Stimulated activated CD8-positive, alpha-beta memory T cell treated with anti-CD3 and anti-CD28 coated beads, Interleukin-4, amount 100 ng/mL, for 1 hour (primary cell): Measurements from ENCODE around the gene PPM1L.

Experiments used
- DNase-seq, 2 donors: peaks; one replicate each; pipeline ENCODE4 v3.0.0-alpha.2; 2020; ENCODE audit warnings: low read depth in 2 of 2, low spot score in 1 of 2

The PPM1L gene

GRCh38 chr3:160763073-160763472 is 7.0 kb downstream of the PPM1L start:
- no peak for DNase-seq

GRCh38 chr3:160765211-160765610 is 9.2 kb downstream of the PPM1L start:
- no peak for DNase-seq

GRCh38 chr3:160768031-160768430 is 12.0 kb downstream of the PPM1L start:
- no peak for DNase-seq

DNA sequence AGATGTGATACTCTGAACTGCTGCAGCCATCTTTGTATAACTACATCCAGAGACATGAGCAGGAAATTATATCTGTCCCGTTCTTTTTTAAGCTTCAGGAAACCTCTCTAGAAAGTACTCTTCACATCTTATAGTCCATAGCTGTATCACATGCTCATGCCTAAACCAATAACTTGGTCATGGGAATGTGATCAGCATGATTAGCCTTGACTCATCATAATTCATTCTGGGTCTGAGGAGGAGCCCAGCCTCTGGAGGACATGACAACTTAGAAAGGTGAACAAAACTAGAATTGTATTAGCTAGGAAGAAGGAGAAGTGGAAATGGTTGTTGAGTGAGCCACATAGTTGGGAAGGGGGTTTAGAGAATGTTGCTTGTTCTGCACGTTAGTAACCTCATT is 12.9 kb downstream of the PPM1L start:
- DNase-seq, result no peak

DNA sequence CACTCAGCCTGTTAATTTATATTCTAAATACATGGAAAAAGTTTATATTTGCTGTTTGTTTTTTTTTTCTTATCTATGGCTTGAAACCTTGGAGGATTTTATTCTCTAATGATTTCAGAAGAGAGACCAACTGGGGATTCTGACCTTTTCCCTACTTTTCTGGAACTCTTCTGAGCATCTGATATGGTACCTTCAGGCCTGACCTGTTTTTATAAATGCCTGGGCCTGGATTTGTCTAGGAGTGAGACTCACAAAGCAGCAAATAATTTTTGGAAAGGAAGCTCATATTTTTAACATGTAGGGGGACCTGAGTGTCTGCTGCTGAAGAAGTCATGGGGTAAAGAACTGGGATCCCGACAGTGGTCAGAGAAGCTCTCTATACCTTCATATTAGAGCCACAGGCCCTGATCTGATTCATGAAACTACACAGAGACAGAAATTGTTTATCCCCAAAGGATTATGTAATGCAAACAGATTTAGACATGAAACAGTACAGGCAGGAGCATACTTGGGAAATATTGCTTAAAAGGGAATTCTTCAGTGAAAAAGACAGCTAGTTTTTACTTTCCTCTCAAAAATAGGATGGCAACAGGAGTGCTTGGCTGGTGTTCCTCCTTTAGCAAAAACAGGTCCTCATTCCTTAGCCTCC is 15.9 kb downstream of the PPM1L start:
- no peak for DNase-seq

GRCh38 chr3:160773722-160774121 is 17.7 kb downstream of the PPM1L start:
- DNase-seq, result no peak

- no peak for DNase-seq
These were observed 18.1 kb downstream of the PPM1L start for GRCh38 chr3:160774172-160774571.

- DNase-seq, result no peak
These were observed 22.4 kb downstream of the PPM1L start for GRCh38 chr3:160778480-160778879.

- DNase-seq, result no peak
These were observed 23.0 kb downstream of the PPM1L start for GRCh38 chr3:160779040-160779439.

GRCh38 chr3:160780245-160780644 is 24.2 kb downstream of the PPM1L start:
- DNase-seq, result no peak

GRCh38 chr3:160781402-160781801 is 25.4 kb downstream of the PPM1L start:
- DNase-seq, result no peak

DNA sequence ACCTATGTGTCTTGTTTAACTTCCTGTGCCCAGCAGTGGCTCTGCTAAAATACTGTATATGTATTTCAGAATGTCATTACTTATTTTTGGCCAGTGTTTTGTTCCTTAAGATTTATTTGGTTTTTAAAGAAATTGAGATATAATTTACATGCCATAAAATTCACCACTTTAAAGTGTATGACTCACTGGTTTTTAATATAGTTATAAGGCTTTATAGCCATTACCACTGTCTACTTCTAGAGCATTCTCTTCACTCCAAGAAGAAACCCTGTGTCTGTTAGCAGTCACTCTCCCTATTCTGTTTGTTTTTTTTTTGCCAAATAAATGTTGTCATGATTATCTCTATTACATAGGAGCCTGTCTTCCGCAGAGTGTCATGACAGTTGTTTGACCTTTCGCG is 25.8 kb downstream of the PPM1L start:
- no peak for DNase-seq

- DNase-seq, result no peak
These were observed 28.8 kb downstream of the PPM1L start for GRCh38 chr3:160784853-160785252.

DNA sequence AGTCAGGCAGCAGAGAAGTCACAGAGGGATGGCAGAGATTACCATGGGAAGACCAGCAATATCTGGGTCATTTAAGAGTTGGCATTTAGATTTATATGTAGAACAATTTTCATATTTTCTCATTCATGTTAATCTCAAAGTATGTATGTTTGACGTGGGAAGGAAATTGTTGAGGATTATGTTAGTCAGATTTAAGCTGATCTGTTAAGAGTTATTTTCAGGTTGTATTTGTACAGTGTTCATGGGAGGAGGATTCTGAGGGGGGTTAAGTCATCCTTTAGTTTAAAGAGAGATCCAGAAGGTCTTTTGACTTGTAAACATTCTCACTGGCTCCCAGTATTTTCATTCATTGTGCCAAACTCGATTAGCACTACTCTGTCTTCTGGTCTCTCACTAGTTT is 34.7 kb downstream of the PPM1L start:
- no peak for DNase-seq

- no peak for DNase-seq
These were observed 36.5 kb downstream of the PPM1L start for GRCh38 chr3:160792540-160792939.

DNA sequence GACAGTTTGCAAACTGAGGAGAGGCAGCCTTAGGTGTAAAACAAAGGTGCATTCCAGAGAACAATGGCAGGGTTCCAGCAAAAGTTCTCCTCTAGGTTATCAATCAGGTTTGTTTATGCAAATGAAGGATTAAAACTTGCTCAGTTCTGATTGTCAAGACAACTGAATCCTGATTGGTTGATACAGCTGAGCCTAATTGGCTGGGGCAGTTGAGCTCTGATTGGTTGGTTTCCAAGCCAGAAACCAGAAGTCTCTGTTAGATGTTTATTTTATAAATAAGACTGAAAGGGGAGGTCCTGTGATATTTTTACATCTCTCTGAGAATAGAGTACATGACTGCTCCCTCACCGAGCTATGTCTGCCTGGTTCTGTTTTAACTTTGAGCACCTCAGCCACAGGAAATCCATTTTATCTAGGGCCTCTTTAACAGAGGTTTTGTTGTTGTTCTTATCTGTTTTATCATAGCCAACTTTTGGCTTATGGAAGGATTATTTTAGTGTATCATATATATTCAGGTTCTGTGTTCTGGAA is 37.8 kb downstream of the PPM1L start:
- no peak for DNase-seq

DNA sequence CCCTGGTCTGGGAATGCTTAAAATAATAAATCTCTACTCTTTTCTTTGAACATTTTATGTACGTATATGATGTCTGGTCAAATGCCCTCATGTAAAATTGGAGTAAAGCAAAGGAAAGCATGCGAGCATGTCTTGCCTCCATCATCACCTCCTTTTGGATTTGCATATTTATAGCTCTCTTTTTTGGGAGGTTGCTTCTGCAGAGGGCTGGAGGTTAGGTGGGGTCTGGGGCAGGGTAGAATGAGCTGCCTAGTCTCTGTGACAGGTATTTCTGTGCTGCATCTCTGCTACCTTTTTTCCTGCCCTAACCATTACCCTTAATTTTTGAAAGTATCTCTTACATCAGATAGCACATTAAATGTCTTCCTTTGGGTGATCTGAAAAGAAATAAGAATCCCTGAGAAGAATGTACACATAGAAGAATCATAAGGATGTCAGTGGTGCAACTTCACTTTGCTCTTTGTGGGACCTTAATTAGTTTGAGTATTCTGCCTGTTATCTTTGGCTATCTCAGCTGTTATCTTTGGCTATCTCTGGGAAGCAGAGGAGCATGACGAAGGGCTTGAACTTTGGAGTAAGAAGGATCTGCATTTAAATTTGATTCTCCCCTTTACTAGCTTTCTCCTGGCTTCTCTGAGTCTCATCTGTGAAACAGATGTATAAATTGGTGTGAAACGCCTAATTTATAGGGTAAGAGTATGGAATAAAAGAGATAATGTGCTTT is 40.2 kb downstream of the PPM1L start:
- DNase-seq, result no peak

- DNase-seq, result no peak
These were observed 40.8 kb downstream of the PPM1L start for GRCh38 chr3:160796813-160797164.

- DNase-seq, result no peak
These were observed 41.3 kb downstream of the PPM1L start for GRCh38 chr3:160797356-160797755.

- no peak for DNase-seq
These were observed 45.5 kb downstream of the PPM1L start for GRCh38 chr3:160801386-160802118.

GRCh38 chr3:160804762-160805161 is 48.7 kb downstream of the PPM1L start:
- no peak for DNase-seq

- no peak for DNase-seq
These were observed 50.1 kb downstream of the PPM1L start for GRCh38 chr3:160806094-160806493.
